Embryonic facial prominence (tissue), 1 donor: ENCODE data around the gene SENP3.
A peak's percentile ranks its signal among the peaks of the same experiment; 100 is the strongest.

ENCODE experiments used
- DNase-seq: peaks from one replicate; pipeline ENCODE4 v3.0.0-alpha.2; 2016; ENCODE audit errors: extremely low spot score

The SENP3 gene

GRCh38 chr17:7561589-7562207, at the start of gene SENP3:
Gene SENP3, plus strand, starts transcription at chr17:7561919. Its CDS starts 1,158 bp downstream, at chr17:7563077.
- peak; percentile 82 for DNase-seq

- DNase-seq, result no peak
Observed at GRCh38 chr17:7512105-7512504, 49.6 kb upstream of the SENP3 start.

GRCh38 chr17:7512824-7513540, 48.7 kb upstream of the SENP3 start:
- no peak for DNase-seq

GRCh38 chr17:7513850-7514419, 47.8 kb upstream of the SENP3 start:
- DNase-seq, result no peak

GRCh38 chr17:7515911-7516610, 45.7 kb upstream of the SENP3 start:
- no peak for DNase-seq

GRCh38 chr17:7523033-7523432, 38.7 kb upstream of the SENP3 start:
- DNase-seq, result no peak

- no peak for DNase-seq
Observed at GRCh38 chr17:7528842-7529241, 32.9 kb upstream of the SENP3 start.

- DNase-seq, result no peak
Observed at GRCh38 chr17:7530023-7530900, 31.5 kb upstream of the SENP3 start.

GRCh38 chr17:7538050-7538449, 23.7 kb upstream of the SENP3 start:
- no peak for DNase-seq

- no peak for DNase-seq
Observed at GRCh38 chr17:7538891-7539545, 22.7 kb upstream of the SENP3 start.

- DNase-seq, result no peak
Observed at GRCh38 chr17:7541074-7541621, 20.6 kb upstream of the SENP3 start.

- DNase-seq, result no peak
Observed at GRCh38 chr17:7544911-7545310, 16.8 kb upstream of the SENP3 start.

GRCh38 chr17:7548585-7549400, 12.9 kb upstream of the SENP3 start, which contains the start of gene TNFSF12:
Gene TNFSF12, plus strand, starts transcription at chr17:7549058. Its CDS starts 96 bp downstream, at chr17:7549154.
- no peak for DNase-seq

GRCh38 chr17:7549401-7550055, 12.2 kb upstream of the SENP3 start:
- DNase-seq, result no peak

GRCh38 chr17:7550344-7550743, 11.4 kb upstream of the SENP3 start:
- no peak for DNase-seq

- DNase-seq, result no peak
Observed at GRCh38 chr17:7551396-7551795, 10.3 kb upstream of the SENP3 start.

GRCh38 chr17:7552621-7553051, 9.1 kb upstream of the SENP3 start:
- no peak for DNase-seq

GRCh38 chr17:7553356-7553755, 8.4 kb upstream of the SENP3 start:
- DNase-seq, result no peak

- DNase-seq, result no peak
Observed at GRCh38 chr17:7555320-7555948, 6.3 kb upstream of the SENP3 start.
